Esophagus muscularis mucosa (tissue), 4 donors: ENCODE measurements around the gene EDC3. TPM values are rescaled to one million over a fixed set of nuclear protein-coding genes. Genes with fewer than 3 reads are reported as not detected.
A peak's percentile ranks its signal among the peaks of the same experiment; 100 is the strongest.
"Not testable (repeated sequence)": the region's sequence is repeated elsewhere in the genome, so short reads cannot be mapped to it uniquely, and the experiment has no call there.

ENCODE experiments used
- DNase-seq: peaks from one replicate; pipeline ENCODE4 v3.0.0-alpha.2; 2017; ENCODE audit errors: extremely low spot score
- H3K27ac ChIP-seq, 4 donors: fragments of 200-600 bp; sonication (generic); replicated peaks in 1 of 4; 1 replicate in 3 of 4; 2 replicates in 1 of 4; pipeline ENCODE4 v1.5.1; 2016 to 2019; ENCODE audit warnings: mild to moderate bottlenecking in 1 of 4
- H3K27me3 ChIP-seq, 4 donors: fragments of 200-600 bp; sonication (generic); one replicate each; pipeline versions ENCODE4 v1.5.1 to v1.6.0; 2016 to 2019
- H3K36me3 ChIP-seq, 4 donors: fragments of 200-600 bp; sonication (generic); one replicate each; pipeline ENCODE4 v1.5.1; 2016 to 2019
- H3K4me1 ChIP-seq, 4 donors: fragments of 200-600 bp; sonication (generic); one replicate each; pipeline ENCODE4 v1.5.1; 2016 to 2019
- H3K4me3 ChIP-seq, 4 donors: fragments of 200-600 bp; sonication (generic); 1 replicate in 2 of 4; 2 replicates in 2 of 4; pipeline ENCODE4 v1.5.1; 2016 to 2019; ENCODE audit warnings: mild to moderate bottlenecking in 4 of 4, moderate library complexity in 1 of 4
- H3K9me3 ChIP-seq, 4 donors: fragments of 200-600 bp; sonication (generic); 1 replicate in 3 of 4; 2 replicates in 1 of 4; pipeline ENCODE4 v1.5.1; 2016 to 2019
- EP300 ChIP-seq: sonication (generic); formaldehyde crosslinking; IDR thresholded peaks from one replicate; pipeline ENCODE4 v1.6.1; 2017; ENCODE audit warnings: antibody characterized with exemption
- POLR2A ChIP-seq: fragments of 450-650 bp; IDR thresholded peaks from one replicate; pipeline ENCODE4 v1.6.1; 2017; ENCODE audit warnings: antibody characterized with exemption, moderate library complexity, mild to moderate bottlenecking, low read depth
- POLR2AphosphoS5 ChIP-seq, 2 donors: sonication (generic); formaldehyde crosslinking; IDR thresholded peaks; one replicate each; pipeline ENCODE4 v1.6.1; 2017; ENCODE audit warnings: antibody characterized with exemption in 2 of 2
- WGBS: methylation state at CpG from one replicate; pipeline ENCODE4 v1.1.5; 2018; 5-methylcytosine and 5-hydroxymethylcytosine counted together
- intact Hi-C: fragments of 100-400 bp; cut with DNase I; formaldehyde crosslinking; loops from one replicate; pipeline ENCODE4 v1.15.1; 2023
- total RNA-seq, 4 donors: library from RNA; depleted of rRNA; stranded (reverse); fragments of >200 nt; gene quantifications; one replicate each; pipeline versions ENCODE4 v1.1.0 to v1.2.1, GENCODE V29; 2016
- TF ChIP-seq, protein P1 (sequence below), 3 experiments: fragments of 200-600 bp in 2 of 3; fragments of 450-650 bp in 1 of 3; sonication (generic) in 2 of 3; IDR thresholded peaks; one replicate each; pipeline ENCODE4 v1.5.1; 2017 to 2019; ENCODE audit warnings: antibody characterized with exemption in 3 of 3, mild to moderate bottlenecking in 2 of 3, moderate library complexity in 1 of 3

The EDC3 gene, protein sequence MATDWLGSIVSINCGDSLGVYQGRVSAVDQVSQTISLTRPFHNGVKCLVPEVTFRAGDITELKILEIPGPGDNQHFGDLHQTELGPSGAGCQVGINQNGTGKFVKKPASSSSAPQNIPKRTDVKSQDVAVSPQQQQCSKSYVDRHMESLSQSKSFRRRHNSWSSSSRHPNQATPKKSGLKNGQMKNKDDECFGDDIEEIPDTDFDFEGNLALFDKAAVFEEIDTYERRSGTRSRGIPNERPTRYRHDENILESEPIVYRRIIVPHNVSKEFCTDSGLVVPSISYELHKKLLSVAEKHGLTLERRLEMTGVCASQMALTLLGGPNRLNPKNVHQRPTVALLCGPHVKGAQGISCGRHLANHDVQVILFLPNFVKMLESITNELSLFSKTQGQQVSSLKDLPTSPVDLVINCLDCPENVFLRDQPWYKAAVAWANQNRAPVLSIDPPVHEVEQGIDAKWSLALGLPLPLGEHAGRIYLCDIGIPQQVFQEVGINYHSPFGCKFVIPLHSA
- total RNA-seq = 10 to 100 TPM in 3 of 4 donors, 1 to 10 TPM in 1; 9.6 to 19.5 (median 17.9) TPM

DNA sequence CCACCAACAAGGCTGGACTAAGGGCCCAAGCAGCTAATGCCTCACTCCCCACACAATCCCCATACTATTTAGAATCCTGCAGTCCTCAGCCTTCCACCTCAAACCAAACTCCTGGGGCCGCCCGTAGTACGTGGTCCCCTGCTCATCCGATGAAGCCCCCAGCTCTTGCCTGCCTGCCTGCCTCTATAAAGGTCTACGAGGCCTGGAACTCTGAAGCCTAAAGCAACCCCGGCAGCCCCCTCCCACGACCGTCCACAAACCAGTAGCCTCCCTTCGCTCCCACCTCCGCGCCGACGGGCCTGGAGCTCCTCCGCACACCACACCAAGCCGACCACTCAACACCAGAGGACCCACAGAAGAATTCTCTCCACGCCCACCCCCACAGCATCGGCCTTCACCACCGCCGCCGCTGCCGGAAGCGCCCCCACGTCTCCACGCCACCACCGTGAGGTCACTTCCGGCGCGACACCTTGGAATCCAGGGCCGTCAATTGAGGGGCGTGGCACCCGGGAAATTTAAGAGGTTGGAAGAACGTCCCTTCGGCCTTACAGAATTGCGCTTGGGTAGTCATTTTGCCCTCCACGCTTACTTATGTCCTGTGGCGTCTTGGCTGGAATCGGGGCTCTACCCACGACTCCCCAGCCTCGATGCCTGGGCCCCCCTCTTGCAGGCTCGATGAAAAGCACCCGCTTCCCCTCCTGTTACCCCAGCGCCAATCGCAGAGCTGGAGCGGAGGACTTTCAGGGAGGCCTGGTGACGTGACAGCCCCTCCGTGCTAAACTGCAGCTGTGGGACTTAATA is at the start of gene EDC3:
EDC3 (minus strand) TSS at position 428 of the 801 bp plus-strand sequence. CDS start 20,900 bp downstream, outside the sequence.
- peak within 1 kb of the TSS; percentile 85 to 89 (median 87) for H3K27ac ChIP-seq
- H3K4me1 ChIP-seq = peaks cover 14 to 37% (median 28%) of the 10 kb centered on the region in 4 donors
- WGBS = 0% methylated on average over 27 of the region's 46 CpGs
- TF ChIP-seq EP300 = no peak
- TF ChIP-seq, protein P1, sequence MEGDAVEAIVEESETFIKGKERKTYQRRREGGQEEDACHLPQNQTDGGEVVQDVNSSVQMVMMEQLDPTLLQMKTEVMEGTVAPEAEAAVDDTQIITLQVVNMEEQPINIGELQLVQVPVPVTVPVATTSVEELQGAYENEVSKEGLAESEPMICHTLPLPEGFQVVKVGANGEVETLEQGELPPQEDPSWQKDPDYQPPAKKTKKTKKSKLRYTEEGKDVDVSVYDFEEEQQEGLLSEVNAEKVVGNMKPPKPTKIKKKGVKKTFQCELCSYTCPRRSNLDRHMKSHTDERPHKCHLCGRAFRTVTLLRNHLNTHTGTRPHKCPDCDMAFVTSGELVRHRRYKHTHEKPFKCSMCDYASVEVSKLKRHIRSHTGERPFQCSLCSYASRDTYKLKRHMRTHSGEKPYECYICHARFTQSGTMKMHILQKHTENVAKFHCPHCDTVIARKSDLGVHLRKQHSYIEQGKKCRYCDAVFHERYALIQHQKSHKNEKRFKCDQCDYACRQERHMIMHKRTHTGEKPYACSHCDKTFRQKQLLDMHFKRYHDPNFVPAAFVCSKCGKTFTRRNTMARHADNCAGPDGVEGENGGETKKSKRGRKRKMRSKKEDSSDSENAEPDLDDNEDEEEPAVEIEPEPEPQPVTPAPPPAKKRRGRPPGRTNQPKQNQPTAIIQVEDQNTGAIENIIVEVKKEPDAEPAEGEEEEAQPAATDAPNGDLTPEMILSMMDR (IDR thresholded peaks at IDR 0.05) = peak in 1 of 3 experiments; percentile 15
- peak; percentile 84 to 90 for TF ChIP-seq POLR2AphosphoS5 (IDR thresholded peaks at IDR 0.05)
- no peak for TF ChIP-seq POLR2A
- peak within 1 kb of the TSS; percentile 71 to 94 (median 89) for H3K4me3 ChIP-seq
- intact Hi-C loops = loop anchor here (10.0 kb wide), 1 partner anchor 151 kb away; the partner anchor contains the start of gene ARID3B
- H3K36me3 ChIP-seq = no peaks in the 10 kb centered on the region
- no peaks in the 10 kb centered on the region for H3K27me3 ChIP-seq
- no peaks in the 10 kb centered on the region for H3K9me3 ChIP-seq
- DNase-seq = peak; percentile 95

DNA sequence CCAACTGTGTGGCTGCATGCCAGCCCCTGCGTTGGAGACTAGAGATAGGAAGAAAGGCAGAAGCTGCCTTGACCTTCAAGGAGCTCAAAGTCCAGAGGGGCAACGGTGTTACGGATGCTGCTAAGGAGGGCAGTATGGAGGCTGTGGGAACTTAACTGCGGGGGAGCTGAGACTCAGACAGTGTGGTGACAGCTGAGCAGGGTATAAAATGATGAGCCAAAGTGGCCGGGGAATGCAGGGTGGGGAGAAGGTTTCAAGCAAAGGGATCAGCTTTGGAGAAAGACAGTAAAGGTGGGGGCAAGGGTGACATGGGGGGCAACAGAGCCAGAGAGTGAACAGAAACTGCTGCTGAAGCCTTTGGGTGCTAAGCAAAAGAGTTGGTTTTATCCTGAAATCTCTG is 46.6 kb upstream of the EDC3 start:
- intact Hi-C loops = no loop called here
- H3K36me3 ChIP-seq = no peaks in the 10 kb centered on the region
- peaks cover 0 to 28% (median 0%) of the 10 kb centered on the region in 4 donors for H3K27me3 ChIP-seq
- WGBS = 84% methylated on average over 5 of the region's 5 CpGs
- peaks cover 0 to 8% (median 4%) of the 10 kb centered on the region in 4 donors for H3K9me3 ChIP-seq
- no peak for TF ChIP-seq EP300
- TF ChIP-seq, protein P1 (IDR thresholded peaks at IDR 0.05) = no peak
- no peak for TF ChIP-seq POLR2A
- TF ChIP-seq POLR2AphosphoS5 (IDR thresholded peaks at IDR 0.05) = no peak
- H3K4me3 ChIP-seq = no peak overlapping the region
- H3K4me1 ChIP-seq = no peaks in the 10 kb centered on the region
- no peak overlapping the region for H3K27ac ChIP-seq
- DNase-seq = no peak

- H3K9me3 ChIP-seq, H3K27ac ChIP-seq, DNase-seq, intact Hi-C loops, H3K36me3 ChIP-seq, H3K4me1 ChIP-seq, H3K4me3 ChIP-seq: not testable (repeated sequence)
- peaks cover 0 to 62% (median 0%) of the 10 kb centered on the region in 4 donors for H3K27me3 ChIP-seq
- WGBS = 65% methylated on average over 5 of the region's 5 CpGs
Measured at GRCh38 chr15:74738239-74738638, 42.4 kb upstream of the EDC3 start.

DNA sequence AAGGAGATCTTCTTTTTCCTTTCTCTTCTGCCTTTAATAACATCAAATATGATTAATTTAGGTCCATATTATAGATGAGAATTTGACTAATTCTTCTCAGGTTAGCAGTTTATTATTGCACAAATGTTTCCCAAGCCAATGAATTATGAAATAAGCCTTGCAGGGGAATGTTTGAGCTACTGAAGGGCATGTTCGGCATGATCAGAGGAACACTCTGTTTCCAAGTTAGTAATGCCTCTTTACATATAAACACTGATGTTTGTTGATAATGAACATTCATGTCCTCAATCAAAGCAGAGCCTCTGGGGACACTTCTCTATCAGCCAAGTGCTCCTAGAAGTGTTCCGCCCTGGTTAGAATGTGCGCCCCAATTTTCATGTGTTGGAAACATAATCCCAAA is 39.5 kb upstream of the EDC3 start:
- Histone ChIP-seq H3K36me3 (no peaks in the 10 kb centered on the region), H3K27me3 (peaks cover 0 to 77% (median 4%) of the 10 kb centered on the region in 4 donors), H3K4me3 (no peak overlapping the region), H3K9me3 (no peaks in the 10 kb centered on the region), H3K4me1 (no peaks in the 10 kb centered on the region), H3K27ac (no peak overlapping the region)
- no peak for TF ChIP-seq EP300
- TF ChIP-seq POLR2A = no peak
- TF ChIP-seq POLR2AphosphoS5 (IDR thresholded peaks at IDR 0.05) = no peak
- TF ChIP-seq, protein P1 (IDR thresholded peaks at IDR 0.05) = no peak
- DNase-seq = no peak
- intact Hi-C loops = no loop called here
- 85% methylated on average over 3 of the region's 3 CpGs for WGBS

- no peak for DNase-seq
- no peak overlapping the region for H3K27ac ChIP-seq
- TF ChIP-seq POLR2AphosphoS5 (IDR thresholded peaks at IDR 0.05) (no peak), POLR2A (no peak), EP300 (no peak)
- TF ChIP-seq, protein P1 (IDR thresholded peaks at IDR 0.05) = no peak
- no peaks in the 10 kb centered on the region for H3K4me1 ChIP-seq
- H3K27me3 ChIP-seq = peaks cover 0 to 79% (median 4%) of the 10 kb centered on the region in 4 donors
- 72% methylated on average over 3 of the region's 3 CpGs for WGBS
- H3K4me3 ChIP-seq = no peak overlapping the region
- H3K9me3 ChIP-seq = no peaks in the 10 kb centered on the region
- intact Hi-C loops = no loop called here
- no peaks in the 10 kb centered on the region for H3K36me3 ChIP-seq
Measured at GRCh38 chr15:74733269-74733668, 37.4 kb upstream of the EDC3 start.
